ENCODE measurements around the gene TPD52L3.

Gene TPD52L3

DNA sequence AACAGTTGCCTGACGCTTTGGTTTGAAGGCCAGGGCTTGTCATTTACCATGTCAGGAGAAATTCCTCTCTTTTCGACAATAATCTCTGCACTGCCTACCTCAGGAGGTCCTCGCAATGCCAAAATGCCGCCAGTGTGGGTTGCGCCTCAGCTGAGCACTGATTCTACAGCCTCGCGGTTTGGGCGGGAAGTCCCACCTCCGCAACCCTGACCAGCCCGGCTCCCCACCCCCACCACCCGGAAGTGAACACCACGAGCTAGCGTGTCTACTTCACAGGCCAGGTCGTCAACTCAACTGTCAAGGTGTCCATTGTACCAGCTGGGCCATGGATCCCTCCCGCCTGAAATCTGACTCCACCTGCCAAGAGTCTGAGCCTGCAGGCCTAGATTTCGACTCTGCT, at the start of gene TPD52L3:
TSS of gene TPD52L3 (plus strand) at position 273 of the 400 bp plus-strand sequence. CDS start 221 bp downstream, outside the sequence.
- Histone ChIP-seq H3K9ac (ENCODE audit: low read depth, low read length) (no peak within 1 kb of the TSS), H3K4me1 (ENCODE audit: insufficient read depth, low read length) (no peaks in the 10 kb centered on the region), H3K36me3 (ENCODE audit: insufficient read depth, low read length) (no peaks in the 10 kb centered on the region), H3K9me3 (ENCODE audit: control insufficient read depth, insufficient read depth, low read length) (no peaks in the 10 kb centered on the region)

DNA sequence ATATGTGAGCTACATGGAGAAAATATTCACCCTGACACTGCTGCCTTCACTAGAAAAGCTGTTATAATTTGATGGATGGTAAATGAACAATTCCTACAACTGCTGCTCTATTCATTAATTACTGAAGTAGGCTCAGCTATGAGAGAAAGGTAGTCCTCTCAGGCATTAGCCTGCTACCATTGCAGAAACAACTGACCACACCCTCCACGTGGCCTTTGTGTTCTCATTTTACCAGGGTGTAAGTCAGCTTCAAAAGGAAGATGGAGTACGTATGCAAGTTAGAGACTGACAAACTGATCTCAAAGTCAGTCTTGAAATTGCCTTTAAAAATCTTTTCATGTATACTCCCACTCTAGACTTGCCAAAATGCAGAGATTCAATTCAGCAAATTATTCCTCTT, 26.3 kb upstream of the TPD52L3 start:
- no peaks in the 10 kb centered on the region for H3K4me1 ChIP-seq (ENCODE audit: insufficient read depth, low read length)
- no peak overlapping the region for H3K9ac ChIP-seq (ENCODE audit: low read depth, low read length)
- no peaks in the 10 kb centered on the region for H3K9me3 ChIP-seq (ENCODE audit: control insufficient read depth, insufficient read depth, low read length)
- H3K36me3 ChIP-seq (ENCODE audit: insufficient read depth, low read length) = no peaks in the 10 kb centered on the region

DNA sequence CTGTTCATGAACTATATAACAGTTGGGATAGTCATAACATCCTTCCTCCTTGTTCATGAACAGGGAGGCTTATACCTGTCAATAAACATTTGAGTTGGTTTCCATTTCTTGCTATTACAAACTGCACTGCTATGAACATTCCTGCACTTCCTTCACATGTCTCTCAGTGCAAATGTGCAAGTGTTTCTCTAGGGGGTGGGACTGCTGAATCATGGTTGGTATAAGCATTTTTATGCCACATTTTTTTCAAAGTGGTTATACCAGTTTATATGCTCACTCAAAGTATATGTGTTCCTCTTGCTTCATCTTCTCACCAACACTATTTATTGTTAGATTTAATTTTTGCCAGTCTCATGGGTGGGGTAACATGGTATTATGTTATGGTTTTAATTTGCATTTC, 25.8 kb upstream of the TPD52L3 start:
- Histone ChIP-seq H3K9ac (ENCODE audit: low read depth, low read length) (no peak overlapping the region), H3K9me3 (ENCODE audit: control insufficient read depth, insufficient read depth, low read length) (no peaks in the 10 kb centered on the region), H3K36me3 (ENCODE audit: insufficient read depth, low read length) (no peaks in the 10 kb centered on the region), H3K4me1 (ENCODE audit: insufficient read depth, low read length) (no peaks in the 10 kb centered on the region)

DNA sequence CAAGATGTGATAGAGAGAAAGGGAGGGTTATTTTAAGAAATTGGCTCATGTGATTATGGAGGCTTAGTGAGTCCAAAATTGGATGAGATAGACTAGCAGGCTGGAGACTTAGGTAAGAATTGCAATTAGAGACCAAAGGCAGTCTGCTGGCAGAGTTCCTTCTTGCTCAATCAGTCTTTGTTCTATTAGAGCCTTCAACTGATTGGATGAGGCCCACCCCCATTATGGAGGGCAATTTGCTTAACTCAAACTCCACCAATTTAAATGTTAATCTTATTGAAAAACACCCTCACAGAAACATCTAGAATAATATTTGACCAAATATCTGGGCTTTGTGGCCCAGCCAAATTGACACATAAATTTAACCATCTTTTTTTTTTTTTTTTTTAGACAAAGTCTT, 23.9 kb upstream of the TPD52L3 start:
- Histone ChIP-seq H3K36me3 (ENCODE audit: insufficient read depth, low read length) (no peaks in the 10 kb centered on the region), H3K9ac (ENCODE audit: low read depth, low read length) (no peak overlapping the region), H3K9me3 (ENCODE audit: control insufficient read depth, insufficient read depth, low read length) (no peaks in the 10 kb centered on the region), H3K4me1 (ENCODE audit: insufficient read depth, low read length) (no peaks in the 10 kb centered on the region; the same call in 1 of the 2 replicates)

DNA sequence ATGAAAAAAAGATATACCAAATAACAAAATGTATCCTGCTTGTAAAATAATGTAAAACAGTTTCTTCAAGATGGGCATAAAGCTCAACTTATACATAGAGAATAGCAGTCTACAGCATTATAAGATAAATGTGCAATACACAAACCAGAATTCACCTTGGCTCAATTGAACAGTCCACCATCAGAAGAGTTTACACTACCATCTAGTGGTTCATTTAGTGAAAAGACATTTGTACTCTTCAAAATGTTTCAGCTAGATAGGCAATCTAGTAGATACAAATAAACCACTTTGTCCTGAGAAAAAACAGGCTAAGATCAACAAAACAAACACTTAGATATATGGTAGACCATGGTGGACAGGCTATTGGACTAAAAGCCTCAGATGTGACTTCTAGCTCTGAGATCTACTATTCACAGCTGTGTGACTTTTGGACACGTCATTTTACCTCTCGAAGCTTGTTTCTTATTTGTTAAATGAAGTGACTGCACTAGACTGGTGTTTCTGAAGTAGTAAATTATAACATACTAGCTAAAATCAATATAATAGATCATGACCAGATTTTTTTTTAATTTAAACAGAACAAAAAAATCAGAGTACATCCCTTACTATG, 22.1 kb upstream of the TPD52L3 start:
- H3K9me3 ChIP-seq (ENCODE audit: control insufficient read depth, insufficient read depth, low read length) = no peaks in the 10 kb centered on the region

DNA sequence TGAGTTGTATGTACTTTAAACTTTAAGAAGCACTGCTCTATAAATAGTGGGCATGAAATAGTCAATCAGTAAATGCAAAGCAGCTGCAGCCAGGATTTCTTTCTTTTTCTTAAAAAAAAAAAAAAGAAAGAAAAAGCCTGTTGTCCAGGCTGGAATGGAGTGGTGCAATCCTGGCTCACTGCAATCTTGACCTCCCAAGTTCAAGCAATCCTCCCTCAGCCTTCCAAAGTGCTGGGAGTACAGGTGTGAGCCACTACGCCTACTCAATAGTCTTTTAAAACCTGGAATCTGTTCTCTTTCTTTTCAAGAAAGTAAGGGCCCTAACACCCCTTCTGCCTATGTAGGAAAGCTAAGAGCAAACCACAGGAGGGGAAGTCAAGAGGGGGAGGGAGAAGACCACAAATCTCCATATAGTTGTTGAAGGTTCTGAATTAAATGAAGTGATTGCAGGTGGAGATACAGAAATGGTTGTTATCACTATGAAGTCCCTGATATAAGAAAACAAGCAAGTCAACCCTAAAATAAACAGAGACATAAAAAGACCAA, 20.6 kb upstream of the TPD52L3 start:
- H3K4me1 ChIP-seq (ENCODE audit: insufficient read depth, low read length) = no peaks in the 10 kb centered on the region; the same call in 1 of the 2 replicates
- H3K9ac ChIP-seq (ENCODE audit: low read depth, low read length) = no peak overlapping the region
- H3K9me3 ChIP-seq (ENCODE audit: control insufficient read depth, insufficient read depth, low read length) = no peaks in the 10 kb centered on the region
- no peaks in the 10 kb centered on the region for H3K36me3 ChIP-seq (ENCODE audit: insufficient read depth, low read length)

More for the DNA sequence above, 22.1 kb upstream of the TPD52L3 start:
- Histone ChIP-seq H3K36me3 (ENCODE audit: insufficient read depth, low read length) (no peaks in the 10 kb centered on the region), H3K9ac (ENCODE audit: low read depth, low read length) (no peak overlapping the region), H3K4me1 (ENCODE audit: insufficient read depth, low read length) (no peaks in the 10 kb centered on the region; the same call in 1 of the 2 replicates)

DNA sequence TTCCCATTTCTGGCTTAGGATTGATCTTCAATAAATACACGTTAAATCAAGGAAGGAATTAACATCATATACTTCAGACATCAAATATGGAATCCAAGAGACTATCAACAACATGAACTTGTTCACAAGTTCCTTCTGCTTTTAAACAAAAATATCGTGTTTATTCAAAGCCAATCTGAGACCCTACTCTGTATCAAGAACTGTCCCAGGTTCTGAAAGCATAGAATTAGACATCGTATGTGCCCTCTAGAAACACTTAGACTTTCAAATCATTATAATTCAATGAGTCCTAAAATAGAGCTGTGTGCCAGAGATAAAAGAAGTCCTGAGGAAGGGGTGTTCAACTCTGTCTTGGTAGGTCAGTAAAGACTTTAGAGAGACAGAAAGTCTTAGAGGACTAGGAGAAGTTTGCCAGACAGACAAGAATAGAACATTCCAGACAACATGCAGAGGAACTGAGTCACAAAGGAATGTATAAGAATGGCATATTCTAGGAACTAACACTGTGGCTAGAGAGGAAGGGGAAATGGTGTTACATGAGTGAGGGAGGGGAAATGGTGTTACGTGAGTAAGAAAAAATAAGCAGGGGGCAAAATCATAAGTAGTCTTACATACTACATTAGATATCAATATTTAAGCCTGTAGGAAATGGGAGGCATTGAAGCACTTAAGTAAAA, 2.9 kb downstream of the TPD52L3 start:
- Histone ChIP-seq H3K4me1 (ENCODE audit: insufficient read depth, low read length) (no peaks in the 10 kb centered on the region), H3K9ac (ENCODE audit: low read depth, low read length) (no peak overlapping the region), H3K36me3 (ENCODE audit: insufficient read depth, low read length) (no peaks in the 10 kb centered on the region), H3K9me3 (ENCODE audit: control insufficient read depth, insufficient read depth, low read length) (peaks cover 5% of the 10 kb centered on the region)

DNA sequence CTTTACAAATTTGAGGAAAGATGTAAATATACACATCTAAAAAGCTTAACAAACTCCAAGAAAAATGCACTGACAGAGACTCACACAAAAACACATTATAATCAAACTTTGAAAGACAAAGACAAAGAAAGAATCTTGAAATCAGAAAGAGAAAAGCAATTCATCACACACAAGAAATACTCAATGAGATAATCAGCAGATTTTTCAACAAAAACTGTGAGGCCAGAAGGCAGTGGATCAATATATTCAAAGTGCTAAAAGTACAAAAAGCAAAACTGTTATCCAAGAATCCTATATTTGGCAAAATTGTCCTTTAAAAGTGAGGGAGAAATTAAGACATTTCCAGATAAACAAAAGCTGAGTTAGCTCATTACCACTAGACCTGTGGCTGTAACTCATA, 6.1 kb downstream of the TPD52L3 start:
- H3K36me3 ChIP-seq (ENCODE audit: insufficient read depth, low read length) = no peaks in the 10 kb centered on the region
- H3K4me1 ChIP-seq (ENCODE audit: insufficient read depth, low read length) = no peaks in the 10 kb centered on the region
- H3K9me3 ChIP-seq (ENCODE audit: control insufficient read depth, insufficient read depth, low read length) = peaks cover 5% of the 10 kb centered on the region

DNA sequence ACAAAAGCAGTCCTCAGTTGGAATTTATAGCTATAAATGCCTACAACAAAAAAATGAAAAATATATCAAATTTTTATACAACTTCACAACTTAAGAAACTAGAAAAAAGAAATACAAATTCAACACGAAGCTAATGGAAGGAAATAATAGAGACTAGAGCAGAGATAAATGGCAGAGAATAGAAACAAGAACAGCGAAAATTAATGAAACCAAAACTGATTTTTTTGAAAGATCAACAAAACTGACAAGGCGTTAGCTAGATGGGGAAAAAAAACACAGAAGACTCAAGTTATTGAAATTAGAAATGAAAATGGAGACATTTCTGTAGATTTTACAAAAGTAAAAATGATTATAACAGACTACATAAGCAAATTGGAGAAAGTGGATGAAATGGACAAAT, 20.6 kb downstream of the TPD52L3 start:
- Histone ChIP-seq H3K4me1 (ENCODE audit: insufficient read depth, low read length) (0 out of 2 replicates have a peak, but pooled peaks cover 2% of the 10 kb centered on the region), H3K9me3 (ENCODE audit: control insufficient read depth, insufficient read depth, low read length) (peaks cover 2% of the 10 kb centered on the region; the same call in 1 of the 2 replicates), H3K9ac (ENCODE audit: low read depth, low read length) (no peak overlapping the region), H3K36me3 (ENCODE audit: insufficient read depth, low read length) (no peaks in the 10 kb centered on the region)

More for the DNA sequence above, 6.1 kb downstream of the TPD52L3 start:
- H3K9ac ChIP-seq (ENCODE audit: low read depth, low read length) = no peak overlapping the region

DNA sequence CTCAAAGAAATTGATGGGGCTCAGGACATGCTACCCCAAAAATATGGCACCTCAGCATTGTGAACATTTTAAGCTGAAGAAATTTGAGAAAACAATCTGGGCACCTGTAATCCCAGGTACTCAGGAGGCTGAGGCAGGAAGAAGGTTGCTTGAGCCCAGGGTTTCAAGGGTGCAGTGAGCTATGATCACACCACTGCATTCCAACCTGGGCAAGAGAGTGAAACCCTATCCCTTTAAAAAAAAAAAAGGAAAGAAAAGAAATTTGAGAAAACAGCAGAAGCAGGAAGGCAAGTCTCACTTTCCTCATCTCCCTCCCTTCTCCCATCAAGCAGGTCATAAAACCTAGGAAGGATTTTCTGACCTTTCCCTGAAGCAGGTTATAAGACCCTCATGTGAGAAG, 23.6 kb downstream of the TPD52L3 start:
- 0 out of 2 replicates have a peak, but pooled peaks cover 2% of the 10 kb centered on the region for H3K4me1 ChIP-seq (ENCODE audit: insufficient read depth, low read length)
- H3K9ac ChIP-seq (ENCODE audit: low read depth, low read length) = no peak overlapping the region
- H3K9me3 ChIP-seq (ENCODE audit: control insufficient read depth, insufficient read depth, low read length) = peaks cover 2% of the 10 kb centered on the region; the same call in 1 of the 2 replicates
- no peaks in the 10 kb centered on the region for H3K36me3 ChIP-seq (ENCODE audit: insufficient read depth, low read length)

DNA sequence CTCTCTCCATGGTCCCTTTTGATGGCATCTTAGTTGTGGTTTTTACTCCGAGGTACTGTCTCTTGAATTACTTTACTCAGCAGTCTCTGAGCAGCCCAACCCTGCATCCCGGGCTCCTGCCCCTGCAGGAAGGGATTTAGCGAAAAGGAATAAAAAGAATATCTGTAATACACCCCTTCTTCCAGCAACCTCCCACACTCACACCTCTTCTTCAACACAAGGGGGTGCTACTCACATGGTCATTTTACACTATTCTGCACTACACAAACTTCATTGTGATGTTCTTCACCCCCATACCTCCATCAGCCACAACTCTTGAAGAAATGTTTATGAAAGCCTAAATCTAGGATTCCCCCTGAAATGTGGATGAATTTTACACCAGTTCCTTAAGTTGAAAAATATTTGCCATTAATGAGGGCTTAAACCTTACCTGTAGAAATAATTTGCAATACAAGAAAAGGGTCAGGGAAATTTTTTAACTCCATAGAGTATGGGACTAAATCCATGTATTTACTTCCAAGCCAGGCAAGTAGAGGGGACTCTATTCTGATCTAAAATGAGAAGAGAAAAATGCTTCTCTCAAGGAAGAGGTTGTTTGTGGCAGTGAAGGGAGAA, 26.0 kb downstream of the TPD52L3 start:
- H3K36me3 ChIP-seq (ENCODE audit: insufficient read depth, low read length) = no peaks in the 10 kb centered on the region
- no peak overlapping the region for H3K9ac ChIP-seq (ENCODE audit: low read depth, low read length)
- 0 out of 2 replicates have a peak, but pooled peaks cover 2% of the 10 kb centered on the region for H3K4me1 ChIP-seq (ENCODE audit: insufficient read depth, low read length)
- H3K9me3 ChIP-seq (ENCODE audit: control insufficient read depth, insufficient read depth, low read length) = peaks cover 2% of the 10 kb centered on the region; the same call in 1 of the 2 replicates

DNA sequence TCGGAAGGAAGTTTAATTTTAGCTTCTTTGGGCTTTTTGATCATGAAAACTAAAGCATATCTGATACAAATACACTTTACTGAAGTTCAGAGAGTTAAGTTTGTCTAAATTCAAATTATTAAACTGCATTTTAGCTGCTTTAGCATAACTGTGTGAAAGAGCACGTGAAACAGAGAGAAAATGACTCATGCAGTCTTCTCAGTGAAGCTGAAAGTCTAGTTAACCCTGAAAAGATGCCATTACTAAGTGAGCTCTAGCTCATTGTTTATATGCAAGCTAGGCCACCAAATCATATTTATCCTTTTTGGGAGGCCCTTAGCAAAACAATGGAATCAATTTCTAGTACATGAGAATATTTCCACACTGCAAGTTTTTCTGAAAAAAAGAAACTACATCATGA, 27.6 kb downstream of the TPD52L3 start:
- no peaks in the 10 kb centered on the region for H3K36me3 ChIP-seq (ENCODE audit: insufficient read depth, low read length)
- 0 out of 2 replicates have a peak, but pooled peaks cover 2% of the 10 kb centered on the region for H3K4me1 ChIP-seq (ENCODE audit: insufficient read depth, low read length)
- H3K9ac ChIP-seq (ENCODE audit: low read depth, low read length) = no peak overlapping the region
- no peaks in the 10 kb centered on the region for H3K9me3 ChIP-seq (ENCODE audit: control insufficient read depth, insufficient read depth, low read length)

DNA sequence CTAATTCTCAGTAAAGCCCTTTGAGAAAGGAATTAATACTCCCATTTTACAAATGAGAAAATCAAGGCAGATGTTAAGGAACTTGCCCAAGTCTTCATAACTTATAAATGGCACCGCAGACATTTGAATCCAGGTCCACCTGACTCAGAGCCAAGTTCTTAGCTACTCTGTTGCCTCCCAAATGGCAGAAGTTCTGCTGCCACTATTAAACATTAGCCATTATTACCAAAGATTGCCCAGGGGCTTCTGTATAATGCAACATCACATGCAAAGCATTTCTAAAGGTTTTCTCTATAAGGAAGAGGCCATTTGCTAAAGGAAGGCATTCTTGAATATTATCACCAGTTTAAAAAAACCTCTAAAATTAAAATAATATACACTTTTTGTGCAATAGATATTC, 28.3 kb downstream of the TPD52L3 start:
- Histone ChIP-seq H3K9ac (ENCODE audit: low read depth, low read length) (no peak overlapping the region), H3K4me1 (ENCODE audit: insufficient read depth, low read length) (0 out of 2 replicates have a peak, but pooled peaks cover 2% of the 10 kb centered on the region), H3K36me3 (ENCODE audit: insufficient read depth, low read length) (no peaks in the 10 kb centered on the region), H3K9me3 (ENCODE audit: control insufficient read depth, insufficient read depth, low read length) (no peaks in the 10 kb centered on the region)

DNA sequence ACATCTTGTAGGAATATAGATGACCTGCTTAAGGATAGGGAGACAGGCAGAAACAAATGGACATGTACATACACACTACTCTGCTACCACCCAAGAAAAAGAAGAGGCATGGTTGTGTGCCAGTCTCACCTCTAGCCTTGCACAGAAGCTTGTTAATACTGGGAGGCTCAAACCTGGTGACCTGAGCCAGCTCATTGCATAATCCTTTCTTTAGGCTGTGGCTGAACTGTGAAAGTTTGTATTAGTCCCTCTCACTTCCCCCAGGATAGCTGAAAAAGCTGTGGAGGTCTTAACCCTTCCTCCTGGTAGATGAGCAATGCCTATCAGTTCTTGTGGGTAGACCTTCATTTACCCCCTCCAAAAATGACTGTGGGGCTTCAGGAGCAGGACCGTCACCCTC, 28.7 kb downstream of the TPD52L3 start:
- no peak overlapping the region for H3K9ac ChIP-seq (ENCODE audit: low read depth, low read length)
- no peaks in the 10 kb centered on the region for H3K9me3 ChIP-seq (ENCODE audit: control insufficient read depth, insufficient read depth, low read length)
- 0 out of 2 replicates have a peak, but pooled peaks cover 1% of the 10 kb centered on the region for H3K4me1 ChIP-seq (ENCODE audit: insufficient read depth, low read length)
- no peaks in the 10 kb centered on the region for H3K36me3 ChIP-seq (ENCODE audit: insufficient read depth, low read length)
